HTERT RPE-1 (cell line): ENCODE results near the gene SPPL3.

ENCODE experiments used
- in situ Hi-C: fragments of 300-500 bp; cut with MboI; formaldehyde crosslinking; loops from 4 replicates; pipeline ENCODE4 v1.14.3; 2020; ENCODE audit warnings: low sequenced_read_pairs

SPPL3 gene

DNA sequence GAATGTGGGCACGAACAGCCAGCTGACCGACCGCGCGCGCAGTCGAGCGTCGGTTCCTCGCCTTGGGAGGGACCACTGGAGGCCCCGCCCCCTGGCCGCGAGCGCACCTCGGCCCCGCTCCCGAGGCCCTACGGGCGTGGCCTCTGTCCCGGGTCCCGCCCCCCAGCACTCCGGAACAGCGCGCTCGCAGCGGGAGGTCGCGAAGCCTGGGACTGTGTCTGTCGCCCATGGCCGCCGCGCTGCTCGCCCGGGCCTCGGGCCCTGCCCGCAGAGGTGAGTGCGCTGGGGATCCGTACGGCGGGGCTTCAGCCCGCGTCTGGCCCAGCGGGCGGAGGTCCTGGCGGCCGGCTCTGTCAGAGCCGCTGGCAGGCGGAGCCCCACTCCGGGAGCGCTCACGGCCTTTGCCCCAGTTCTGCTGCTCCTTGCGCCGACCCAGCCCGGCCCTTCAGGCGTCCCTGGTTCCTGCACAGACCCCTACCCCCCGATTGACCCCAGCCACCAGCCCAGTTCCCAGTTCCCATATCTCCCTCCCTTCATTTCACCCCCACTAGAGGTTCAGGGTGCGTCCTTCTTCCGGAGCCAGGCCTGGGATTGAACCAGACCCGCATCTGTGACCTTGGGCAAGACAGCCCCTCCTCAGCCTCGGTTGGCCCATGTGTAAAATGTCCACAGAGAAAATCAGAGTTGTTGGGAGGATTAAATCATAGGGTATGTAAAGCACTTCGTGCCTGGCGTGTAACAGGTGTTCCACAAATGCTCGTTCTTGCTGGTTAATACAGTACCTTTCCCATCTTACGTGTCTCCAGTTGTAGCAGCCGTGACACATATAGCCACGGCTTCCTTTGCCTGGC is 178.3 kb downstream of the SPPL3 start, which contains the start of gene ACADS:
Gene ACADS, plus strand, starts transcription at position 168 of the 851 bp plus-strand sequence. Its CDS starts 60 bp downstream, at position 228.
- in situ Hi-C loops: no loop called here

DNA sequence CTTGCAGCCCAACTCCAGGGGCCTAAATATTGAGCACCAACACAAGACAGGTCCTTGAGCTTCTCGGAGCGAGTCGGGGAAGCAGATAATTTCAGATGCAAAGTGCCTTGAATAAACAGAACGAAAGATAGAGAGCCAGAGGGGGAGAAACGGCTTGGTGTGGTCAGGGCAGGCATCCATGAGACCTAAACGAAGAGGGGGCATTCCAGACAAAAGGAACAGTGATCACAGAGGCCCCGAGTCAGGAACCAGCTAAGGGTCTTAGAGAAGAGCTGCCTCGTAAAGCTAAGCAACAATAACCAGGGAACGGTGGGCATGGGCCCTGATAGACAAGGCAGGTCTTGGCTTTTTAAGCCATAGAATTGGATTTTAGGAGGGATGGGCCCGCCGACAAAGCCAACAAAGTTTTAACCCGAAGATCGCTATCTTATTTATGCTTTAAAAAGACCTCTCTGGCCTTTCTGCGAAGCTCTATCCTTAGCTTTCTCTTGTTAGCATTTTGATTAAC is 179.0 kb downstream of the SPPL3 start:
- in situ Hi-C loops: no loop called here

DNA sequence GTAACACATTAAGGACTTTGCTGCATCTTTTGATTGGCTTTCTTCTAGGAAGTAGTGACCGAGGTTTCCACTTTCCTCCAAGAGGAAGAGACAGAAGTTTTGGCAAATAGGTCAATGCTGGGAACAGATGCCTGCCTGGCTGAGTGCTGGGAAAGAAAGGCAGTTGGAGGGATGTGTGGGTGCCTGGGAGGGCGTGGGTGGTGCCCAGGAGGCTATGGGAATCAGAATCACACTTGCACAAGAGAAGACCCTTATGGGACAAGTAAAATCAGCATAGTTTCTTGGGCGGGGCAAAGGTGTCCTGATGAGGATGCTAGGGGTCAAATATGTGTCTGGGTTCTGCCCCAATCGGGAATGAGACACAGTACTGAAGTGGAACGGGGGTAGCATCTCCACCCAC is 179.4 kb downstream of the SPPL3 start:
- in situ Hi-C loops: no loop called here

DNA sequence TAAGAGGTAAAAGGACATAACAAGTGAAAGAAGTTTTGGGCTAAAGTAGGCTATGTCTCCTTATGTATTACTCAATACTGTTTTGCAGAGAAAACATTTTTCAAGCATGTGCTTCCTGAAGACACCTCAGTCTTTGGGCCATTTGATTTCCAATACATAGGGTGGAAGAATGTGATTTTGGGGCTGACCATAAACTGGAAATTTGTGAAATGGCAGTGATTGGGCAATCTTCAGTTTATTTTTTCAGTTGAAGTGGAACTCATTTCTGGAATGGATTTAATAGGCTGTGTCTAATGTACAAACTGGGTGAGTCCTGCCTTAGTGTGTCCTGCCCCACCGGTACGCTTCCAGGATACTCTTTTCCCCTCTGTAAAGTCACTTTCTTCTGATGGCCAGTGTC is 181.4 kb downstream of the SPPL3 start:
- in situ Hi-C loops: no loop called here

DNA sequence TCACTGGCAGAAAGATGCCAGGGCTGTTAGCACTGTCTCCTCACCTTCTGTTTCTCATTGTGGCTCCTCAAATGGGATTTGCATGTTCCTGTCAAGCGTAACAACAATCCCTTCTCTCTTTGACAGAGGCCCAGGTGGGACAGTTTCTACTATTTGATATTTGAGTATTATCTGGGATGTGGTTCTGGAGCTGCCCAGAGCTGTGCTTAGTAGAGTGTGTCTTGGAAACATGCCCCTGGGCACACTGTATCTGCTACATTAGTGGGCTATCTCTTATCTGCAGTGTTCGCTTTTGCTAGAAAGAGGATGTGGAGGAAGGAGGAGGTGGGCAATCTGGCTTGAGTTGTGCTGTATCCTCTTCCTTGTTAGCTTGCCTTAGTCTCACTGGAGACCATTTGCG is 182.3 kb downstream of the SPPL3 start:
- in situ Hi-C loops: no loop called here

DNA sequence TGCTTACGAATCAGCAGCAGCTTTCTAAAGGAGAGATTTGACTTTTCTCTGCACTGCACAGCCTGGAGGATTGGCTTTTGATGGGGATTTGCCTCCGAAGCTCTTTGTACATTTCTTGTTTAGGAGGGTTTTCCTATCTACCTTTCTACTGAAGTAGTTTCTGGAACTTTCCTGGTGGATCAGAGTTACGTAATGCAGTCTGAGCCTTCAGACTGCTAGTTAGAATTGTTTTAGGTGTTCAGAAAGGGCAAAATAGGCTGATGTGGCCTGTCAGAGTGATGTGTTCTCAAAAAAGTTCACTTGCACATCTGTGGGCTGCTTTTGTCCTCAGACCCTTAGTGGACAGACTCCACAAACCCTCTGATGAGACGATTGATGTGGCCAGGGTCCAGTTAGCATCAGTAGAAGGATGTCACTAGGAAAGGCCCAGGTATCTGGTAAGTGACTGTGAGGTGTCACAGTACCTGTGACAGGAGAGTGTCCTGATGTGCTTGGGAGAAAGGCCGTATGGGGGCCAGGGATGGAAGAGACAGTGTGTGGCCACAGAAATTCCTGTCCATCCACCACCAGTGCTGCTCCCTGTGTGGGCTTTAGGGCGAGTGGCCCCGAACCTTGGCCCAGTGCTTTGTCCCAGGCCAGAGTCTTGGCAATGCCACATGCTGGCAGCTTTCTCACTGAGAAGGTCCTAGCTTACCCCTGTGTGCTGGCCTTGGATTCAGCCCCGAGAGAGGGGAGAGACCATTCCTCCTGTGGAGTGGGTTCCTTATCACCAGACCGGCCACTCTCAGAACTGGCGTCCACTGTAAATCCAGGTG is 183.0 kb downstream of the SPPL3 start:
- in situ Hi-C loops: no loop called here

DNA sequence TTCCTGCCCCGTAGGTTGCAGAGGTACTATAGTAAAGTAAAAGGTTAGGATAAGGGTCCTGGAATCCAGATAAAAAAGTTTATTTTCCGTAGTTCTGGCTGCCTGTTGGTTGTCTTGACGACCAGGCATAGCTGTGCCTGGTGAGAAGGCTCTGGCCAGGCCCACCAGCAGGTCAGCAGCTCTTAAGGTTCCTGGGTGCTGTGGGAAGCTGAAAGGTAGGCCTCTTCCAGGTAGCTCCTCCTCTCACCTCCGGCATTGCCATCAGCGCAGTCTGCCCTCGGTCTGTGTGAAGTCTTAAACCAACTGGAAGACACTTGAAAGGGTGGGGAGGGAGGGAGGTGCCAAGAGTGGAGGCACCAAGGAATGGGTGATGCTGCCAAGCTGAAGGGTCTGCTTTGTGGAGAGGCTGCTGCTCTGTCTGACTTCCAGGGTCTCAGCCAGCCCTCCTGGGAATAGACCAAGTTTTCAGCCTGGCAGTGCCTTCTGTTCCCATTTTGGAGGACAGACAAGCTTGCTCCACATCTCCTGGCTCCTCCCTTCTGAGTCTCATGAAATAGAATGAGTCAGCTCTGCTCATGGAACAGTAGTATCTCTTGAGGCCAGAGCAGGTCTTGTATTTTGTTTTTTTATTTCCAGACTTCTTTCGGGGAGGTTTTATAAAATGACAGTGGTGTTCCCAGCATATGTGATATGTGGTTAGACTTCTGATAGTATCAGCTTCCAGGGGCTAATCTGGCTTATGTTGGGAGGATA is 183.7 kb downstream of the SPPL3 start:
- in situ Hi-C loops: no loop called here

DNA sequence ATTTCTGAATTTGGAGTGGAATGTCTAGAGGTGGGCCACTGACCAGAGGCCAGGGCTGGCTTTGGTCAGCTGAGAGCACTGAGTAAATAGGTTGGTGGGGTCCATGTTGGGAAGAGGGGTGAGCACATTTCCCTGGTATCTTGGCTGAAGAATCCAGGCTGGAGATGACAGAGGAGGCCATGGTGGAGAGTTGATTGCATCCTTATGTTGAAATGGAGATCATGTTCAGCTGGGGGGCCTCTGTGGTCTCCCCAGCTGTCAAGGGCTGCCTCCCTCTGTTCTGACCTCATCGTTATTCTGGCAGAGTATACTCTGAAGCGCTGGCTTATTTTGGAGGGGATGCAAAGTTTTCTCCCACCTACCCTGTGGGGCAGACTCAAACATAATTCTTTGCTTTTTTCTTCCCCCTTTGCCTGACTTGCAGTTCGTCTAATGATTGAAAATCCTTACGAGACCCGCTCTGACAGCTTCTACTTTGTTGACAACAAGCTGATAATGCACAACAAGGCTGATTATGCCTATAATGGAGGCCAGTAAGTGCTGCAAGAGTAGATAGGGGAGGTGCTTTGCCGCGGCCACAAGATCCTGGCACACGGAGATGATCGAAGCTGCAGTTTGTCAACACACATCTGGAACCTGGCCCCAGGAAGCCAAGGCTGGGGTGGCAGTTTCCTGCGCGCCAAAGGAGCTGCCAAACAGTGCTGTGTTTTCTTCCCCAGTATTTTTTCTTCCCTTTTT is 184.5 kb downstream of the SPPL3 start:
- in situ Hi-C loops: no loop called here

DNA sequence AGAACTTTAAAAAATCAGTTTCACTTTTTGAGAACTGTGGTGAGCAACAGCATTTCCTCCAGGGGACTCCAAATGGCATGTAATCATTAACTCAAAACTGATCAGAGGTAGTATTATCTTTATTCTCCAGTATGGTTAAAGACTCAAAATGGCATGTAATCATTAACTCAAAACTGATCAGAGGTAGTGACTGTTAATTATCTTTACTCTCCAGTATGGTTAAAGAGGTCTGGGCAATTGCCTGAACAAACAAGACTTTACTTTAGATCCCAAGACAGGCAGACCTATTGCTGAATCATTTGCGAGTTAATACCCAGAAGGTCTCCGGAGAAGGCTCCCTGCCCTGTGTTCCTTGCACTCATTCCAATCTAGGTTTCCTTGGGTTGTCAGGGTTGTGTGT is 185.1 kb downstream of the SPPL3 start:
- in situ Hi-C loops: no loop called here

DNA sequence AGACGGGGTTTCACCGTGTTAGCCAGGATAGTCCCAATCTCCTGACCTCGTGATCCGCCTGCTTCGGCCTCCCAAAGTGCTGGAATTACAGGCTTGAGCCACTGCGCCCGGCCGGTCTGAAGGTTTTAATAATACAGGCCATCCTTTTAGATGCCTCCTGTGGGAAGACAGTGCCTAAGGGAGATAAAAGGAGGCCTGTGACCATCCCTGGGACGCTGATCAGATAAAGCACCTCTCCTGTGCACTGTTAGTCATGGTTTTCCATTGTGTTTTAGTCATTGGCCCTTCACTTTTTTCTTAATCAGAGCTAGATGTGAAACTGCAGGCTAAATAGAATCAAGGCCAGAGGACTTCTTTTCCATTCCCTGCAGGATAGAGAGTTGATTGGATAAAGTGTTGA is 186.1 kb downstream of the SPPL3 start:
- in situ Hi-C loops: no loop called here

DNA sequence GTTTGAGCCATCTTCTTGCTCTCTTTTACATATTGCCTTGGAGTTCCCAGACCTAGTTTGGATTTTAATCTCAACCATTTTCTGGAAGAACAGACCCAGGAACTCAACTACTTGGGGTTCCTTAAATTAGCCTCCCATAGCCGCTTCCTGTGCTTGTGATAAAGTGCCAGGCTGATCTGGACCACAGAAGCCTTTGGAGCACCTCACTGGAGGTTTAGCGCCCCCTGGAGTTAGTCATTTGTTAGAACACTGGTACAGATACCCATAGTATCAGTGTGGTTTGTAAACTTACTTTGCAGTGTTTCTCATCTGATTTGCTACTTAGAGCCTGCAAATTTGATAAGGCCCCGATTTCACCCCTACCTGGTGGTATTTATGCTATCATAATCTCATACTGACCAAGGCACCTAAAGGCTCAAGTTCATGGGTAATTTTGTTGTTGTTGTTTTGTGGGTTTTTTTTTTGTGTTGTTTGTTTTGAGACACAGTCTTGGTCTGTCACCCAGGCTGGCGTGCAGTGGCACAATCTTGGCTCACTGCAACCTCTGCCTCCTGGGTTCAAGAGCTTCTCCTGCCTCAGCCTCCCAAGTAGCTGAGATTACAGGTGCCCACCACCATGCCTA is 190.2 kb downstream of the SPPL3 start:
- in situ Hi-C loops: no loop called here

DNA sequence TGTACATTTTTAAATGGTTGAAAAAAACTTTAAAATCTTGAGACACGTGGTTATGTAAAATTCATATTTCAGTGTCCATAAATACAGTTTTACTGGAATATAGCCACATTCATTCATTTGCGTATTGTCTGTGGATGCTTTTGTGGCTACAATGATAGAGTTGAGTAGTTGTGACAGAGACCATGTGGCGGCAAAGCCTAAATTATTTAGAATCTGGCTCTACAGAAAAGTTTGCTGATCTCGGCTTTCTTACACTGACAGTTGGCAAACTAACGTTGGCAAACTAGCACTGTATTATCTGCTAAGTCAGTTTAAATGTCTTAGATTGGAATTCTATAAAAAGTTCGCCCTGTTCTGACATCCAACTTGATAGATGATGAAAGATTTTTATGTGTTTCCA is 191.5 kb downstream of the SPPL3 start:
- in situ Hi-C loops: no loop called here
